ENCODE results near the gene ANKRD17.
A peak's percentile ranks its signal among the peaks of the same experiment; 100 is the strongest.

The ANKRD17 gene

GRCh38 chr4:73161527-73162185, 96.9 kb downstream of the ANKRD17 start:
- no peak for TF ChIP-seq CTCF (IDR thresholded peaks at IDR 0.05; ENCODE audit: control insufficient read depth, extremely low read depth, insufficient read depth)
- H3K4me3 ChIP-seq (ENCODE audit: low read depth, low read length): no peak overlapping the region
- no peak for DNase-seq (ENCODE audit: low read depth)

- TF ChIP-seq CTCF (IDR thresholded peaks at IDR 0.05; ENCODE audit: control insufficient read depth, extremely low read depth, insufficient read depth): no peak
- DNase-seq (ENCODE audit: low read depth): no peak
- H3K4me3 ChIP-seq (ENCODE audit: low read depth, low read length): no peak overlapping the region
Observed at GRCh38 chr4:73156394-73156793, 102.2 kb downstream of the ANKRD17 start.

- no peak for TF ChIP-seq CTCF (IDR thresholded peaks at IDR 0.05; ENCODE audit: control insufficient read depth, extremely low read depth, insufficient read depth)
- DNase-seq (ENCODE audit: low read depth): no peak
Observed at GRCh38 chr4:73152893-73153292, 105.7 kb downstream of the ANKRD17 start.

GRCh38 chr4:73142995-73143547, 115.5 kb downstream of the ANKRD17 start:
- H3K4me3 ChIP-seq (ENCODE audit: low read depth, low read length): no peak overlapping the region
- TF ChIP-seq CTCF (IDR thresholded peaks at IDR 0.05; ENCODE audit: control insufficient read depth, extremely low read depth, insufficient read depth): peak; percentile 16; the same call in 1 of the 2 replicates
- no peak for DNase-seq (ENCODE audit: low read depth)

More at GRCh38 chr4:73152893-73153292, 105.7 kb downstream of the ANKRD17 start:
- H3K4me3 ChIP-seq (ENCODE audit: low read depth, low read length): no peak overlapping the region

- no peak for DNase-seq (ENCODE audit: low read depth)
- H3K4me3 ChIP-seq (ENCODE audit: low read depth, low read length): no peak overlapping the region
- TF ChIP-seq CTCF (IDR thresholded peaks at IDR 0.05; ENCODE audit: control insufficient read depth, extremely low read depth, insufficient read depth): no peak
Observed at GRCh38 chr4:73139991-73140390, 118.6 kb downstream of the ANKRD17 start.

- no peak for TF ChIP-seq CTCF (IDR thresholded peaks at IDR 0.05; ENCODE audit: control insufficient read depth, extremely low read depth, insufficient read depth)
- no peak overlapping the region for H3K4me3 ChIP-seq (ENCODE audit: low read depth, low read length)
- no peak for DNase-seq (ENCODE audit: low read depth)
Observed at GRCh38 chr4:73139245-73139644, 119.4 kb downstream of the ANKRD17 start.

- peak; percentile 51 for DNase-seq (ENCODE audit: low read depth)
- H3K4me3 ChIP-seq (ENCODE audit: low read depth, low read length): no peak overlapping the region
- no peak for TF ChIP-seq CTCF (IDR thresholded peaks at IDR 0.05; ENCODE audit: control insufficient read depth, extremely low read depth, insufficient read depth)
Observed at GRCh38 chr4:73137121-73137520, 121.5 kb downstream of the ANKRD17 start.

All from LNCaP clone FGC (cell line).